Measurements from ENCODE around the gene ATG2A.

The ATG2A gene

DNA sequence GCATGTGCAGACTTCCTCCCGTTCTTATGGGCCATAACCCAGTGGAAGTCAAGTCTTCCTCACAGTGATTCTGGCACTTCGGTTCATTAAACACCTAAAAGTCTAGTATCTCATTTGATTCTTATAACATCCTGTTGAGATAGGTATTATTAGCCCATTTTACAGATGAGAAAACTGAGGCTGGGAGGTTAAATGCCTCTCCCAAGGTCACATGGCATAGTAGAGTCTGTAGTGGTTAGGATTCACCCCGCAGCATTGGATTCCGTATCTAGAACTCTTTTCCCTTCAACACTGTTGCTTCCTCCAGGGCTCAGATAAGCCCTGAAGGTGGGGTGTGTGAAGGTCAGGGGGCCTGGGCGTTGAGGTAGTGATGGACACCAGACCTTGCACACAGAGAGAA is 15.3 kb upstream of the ATG2A start:
- ATAC-seq (ENCODE audit: low read depth) (no peak), DNase-seq (ENCODE audit: low spot score in 2 of 2) (no peak)
- Mint-ChIP-seq H3K4me3 (no peak overlapping the region), H3K9me3 (no peaks in the 10 kb centered on the region), H3K27me3 (no peaks in the 10 kb centered on the region), H3K27ac (no peak overlapping the region), H3K36me3 (peaks cover 18% of the 10 kb centered on the region), H3K4me1 (no peaks in the 10 kb centered on the region)

DNA sequence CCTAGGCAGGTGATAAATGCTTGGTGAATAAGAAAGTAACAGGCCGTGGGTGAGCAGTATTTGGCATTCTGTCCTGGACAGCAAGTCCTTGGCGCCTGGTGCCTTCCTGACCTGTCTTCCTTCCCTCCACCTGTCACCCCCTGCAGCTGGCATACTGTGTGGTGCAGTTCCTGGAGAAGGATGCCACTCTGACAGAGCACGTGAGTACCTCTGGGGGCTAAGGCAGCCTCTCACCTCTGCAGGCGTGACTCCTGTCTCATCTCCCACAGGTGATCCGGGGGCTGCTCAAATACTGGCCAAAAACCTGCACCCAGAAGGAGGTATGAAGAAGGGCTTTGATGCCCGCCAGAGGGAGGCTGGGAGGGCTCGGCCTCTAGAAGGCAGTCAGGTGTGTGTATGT is 14.3 kb upstream of the ATG2A start:
- Mint-ChIP-seq H3K9me3 (no peaks in the 10 kb centered on the region), H3K27me3 (no peaks in the 10 kb centered on the region), H3K4me3 (no peak overlapping the region), H3K4me1 (no peaks in the 10 kb centered on the region), H3K27ac (no peak overlapping the region), H3K36me3 (peaks cover 18% of the 10 kb centered on the region)
- ATAC-seq (ENCODE audit: low read depth), result no peak
- DNase-seq (ENCODE audit: low spot score in 2 of 2), result no peak

GRCh38 chr11:64930340-64930739 is 13.3 kb upstream of the ATG2A start:
- DNase-seq (ENCODE audit: low spot score in 2 of 2) (no peak), ATAC-seq (ENCODE audit: low read depth) (no peak)
- Mint-ChIP-seq H3K27me3 (no peaks in the 10 kb centered on the region), H3K36me3 (peaks cover 18% of the 10 kb centered on the region), H3K27ac (no peak overlapping the region), H3K4me3 (no peak overlapping the region), H3K9me3 (no peaks in the 10 kb centered on the region), H3K4me1 (no peaks in the 10 kb centered on the region)

- Mint-ChIP-seq H3K9me3 (no peaks in the 10 kb centered on the region), H3K4me1 (peaks cover 4% of the 10 kb centered on the region), H3K27me3 (no peaks in the 10 kb centered on the region), H3K4me3 (no peak overlapping the region), H3K27ac (no peak overlapping the region), H3K36me3 (peaks cover 18% of the 10 kb centered on the region)
- DNase-seq (ENCODE audit: low spot score in 2 of 2) (no peak), ATAC-seq (ENCODE audit: low read depth) (no peak)
Measured at GRCh38 chr11:64929625-64930024, 12.6 kb upstream of the ATG2A start.

DNA sequence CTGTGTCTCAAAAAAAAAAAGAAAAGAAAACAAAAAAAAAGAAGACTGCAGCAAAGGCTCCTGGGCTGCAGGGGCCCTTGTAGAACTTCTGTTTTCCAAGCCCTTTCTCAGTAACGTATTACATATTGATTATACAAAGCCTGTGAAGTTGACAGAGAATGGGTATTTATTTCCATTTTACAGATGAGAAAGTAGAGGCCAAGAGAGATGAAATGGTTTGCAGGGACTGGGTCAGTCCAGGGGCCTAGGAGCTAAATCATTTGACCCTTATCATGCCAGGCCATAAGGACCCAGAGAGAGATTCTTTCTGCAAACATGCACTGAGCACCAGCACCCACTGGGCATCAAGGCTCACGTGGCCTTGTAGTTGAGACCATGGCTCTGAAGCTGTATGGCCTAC is 11.9 kb upstream of the ATG2A start:
- Mint-ChIP-seq H3K4me1 (peaks cover 7% of the 10 kb centered on the region), H3K27ac (no peak overlapping the region), H3K4me3 (no peak overlapping the region), H3K27me3 (no peaks in the 10 kb centered on the region), H3K36me3 (peaks cover 15% of the 10 kb centered on the region), H3K9me3 (no peaks in the 10 kb centered on the region)
- no peak for ATAC-seq (ENCODE audit: low read depth)
- no peak for DNase-seq (ENCODE audit: low spot score in 2 of 2)

DNA sequence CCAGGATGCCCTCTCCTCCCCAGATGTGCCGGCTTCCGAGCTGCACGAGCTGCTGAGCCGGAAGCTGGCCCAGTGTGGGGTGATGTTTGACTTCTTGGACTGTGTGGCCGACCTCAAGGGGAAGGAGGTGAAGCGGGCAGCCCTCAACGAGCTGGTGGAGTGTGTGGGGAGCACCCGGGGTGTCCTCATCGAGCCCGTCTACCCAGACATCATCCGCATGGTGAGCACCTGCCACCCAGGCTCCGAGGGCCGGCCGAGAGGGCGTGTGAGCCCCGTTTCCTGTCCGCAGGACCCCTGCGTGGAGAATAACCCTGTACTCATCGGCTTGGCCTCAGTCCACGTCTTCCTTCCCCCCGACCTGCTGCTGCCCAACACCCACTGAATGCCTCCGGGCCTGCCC is 9.7 kb upstream of the ATG2A start:
- H3K4me3 Mint-ChIP-seq, result peak overlapping the region; percentile 41
- H3K4me1 Mint-ChIP-seq, result peaks cover 9% of the 10 kb centered on the region
- H3K36me3 Mint-ChIP-seq, result peaks cover 4% of the 10 kb centered on the region
- H3K27me3 Mint-ChIP-seq, result no peaks in the 10 kb centered on the region
- H3K9me3 Mint-ChIP-seq, result no peaks in the 10 kb centered on the region
- DNase-seq (ENCODE audit: low spot score in 2 of 2) (no peak), ATAC-seq (ENCODE audit: low read depth) (no peak)
- no peak overlapping the region for H3K27ac Mint-ChIP-seq

GRCh38 chr11:64925536-64926436 is 8.8 kb upstream of the ATG2A start:
- DNase-seq (ENCODE audit: low spot score in 2 of 2) (no peak), ATAC-seq (ENCODE audit: low read depth) (no peak)
- Mint-ChIP-seq H3K9me3 (no peaks in the 10 kb centered on the region), H3K36me3 (peaks cover 4% of the 10 kb centered on the region), H3K27ac (no peak overlapping the region), H3K4me3 (peak overlapping the region; percentile 99), H3K27me3 (no peaks in the 10 kb centered on the region), H3K4me1 (peaks cover 9% of the 10 kb centered on the region)

DNA sequence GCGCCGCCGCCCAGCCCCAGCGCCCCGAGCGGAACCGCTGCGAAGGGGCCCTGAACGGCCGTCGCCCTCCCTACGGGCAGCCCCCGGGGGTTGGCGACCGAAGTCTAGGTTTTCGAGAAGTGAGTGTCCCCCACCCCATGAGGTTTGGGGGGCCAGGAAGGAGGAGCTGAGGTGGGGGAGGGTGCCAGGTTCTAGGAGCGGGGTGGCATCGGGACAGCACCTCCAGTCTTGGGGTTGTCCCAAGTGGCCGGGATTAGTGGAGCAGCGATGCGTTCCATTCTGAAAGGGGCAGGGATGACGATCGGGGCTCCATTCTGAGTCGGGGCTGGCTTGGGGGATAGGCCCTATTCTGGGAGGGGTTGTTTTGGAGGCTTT is 7.9 kb upstream of the ATG2A start:
- H3K36me3 Mint-ChIP-seq, result no peaks in the 10 kb centered on the region
- ATAC-seq (ENCODE audit: low read depth), result no peak
- H3K4me3 Mint-ChIP-seq, result peak overlapping the region; percentile 99
- no peaks in the 10 kb centered on the region for H3K27me3 Mint-ChIP-seq
- DNase-seq (ENCODE audit: low spot score in 2 of 2), result no peak
- peak overlapping the region; percentile 90 for H3K27ac Mint-ChIP-seq
- no peaks in the 10 kb centered on the region for H3K9me3 Mint-ChIP-seq
- H3K4me1 Mint-ChIP-seq, result peaks cover 9% of the 10 kb centered on the region

DNA sequence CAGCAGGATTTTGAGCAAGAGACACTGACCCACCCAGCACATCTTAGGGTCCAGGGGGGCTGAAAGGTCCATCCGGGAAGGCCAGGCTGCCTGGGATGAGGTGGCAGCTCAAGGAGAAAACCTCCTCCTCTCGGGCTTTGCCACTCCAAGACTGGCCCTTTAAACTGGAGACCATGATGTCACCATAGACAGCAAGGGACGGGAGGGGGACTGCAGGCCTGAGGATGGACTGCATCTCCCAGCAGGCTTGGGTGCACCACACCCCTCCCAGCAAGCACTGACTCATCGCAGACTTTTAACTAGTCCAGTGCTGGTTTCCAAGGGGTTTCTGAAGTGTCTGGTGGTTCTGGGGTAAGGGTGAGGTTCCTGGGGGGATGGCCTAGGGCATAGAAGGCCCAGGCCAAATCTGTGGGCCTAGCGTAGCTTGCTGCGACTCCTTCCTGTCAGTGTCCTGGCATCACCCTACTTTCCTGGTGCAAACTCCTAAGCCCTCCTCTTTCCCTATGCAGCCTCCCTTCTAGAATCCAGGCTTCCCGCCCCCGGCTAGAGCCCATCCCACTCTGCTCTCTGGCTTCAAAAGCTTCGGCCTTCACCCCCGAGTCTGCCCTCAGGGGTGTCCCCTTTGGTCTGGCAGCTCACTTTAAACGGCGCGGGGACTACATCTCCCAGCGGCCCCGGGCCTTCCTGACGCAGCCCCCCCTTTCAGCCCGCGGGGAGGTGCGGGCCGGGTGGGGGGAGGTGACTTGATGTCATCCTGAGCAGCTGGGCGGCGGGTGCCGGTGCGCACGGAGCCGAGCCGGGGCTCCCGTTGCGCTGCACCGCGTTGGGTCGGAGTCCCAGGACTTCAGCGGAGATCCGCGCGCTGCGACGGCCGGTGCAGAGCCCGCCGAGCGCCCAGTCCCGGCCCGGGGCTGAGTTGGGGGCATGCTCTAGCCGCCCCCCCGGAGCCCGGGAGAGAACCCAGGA is 7.2 kb upstream of the ATG2A start, which contains the start of gene PPP2R5B:
Gene PPP2R5B, plus strand, starts transcription at position 746 of the 966 bp plus-strand sequence. CDS start 1,046 bp downstream, outside the sequence.
- no peaks in the 10 kb centered on the region for H3K36me3 Mint-ChIP-seq
- H3K9me3 Mint-ChIP-seq, result no peaks in the 10 kb centered on the region
- peak; percentile 90 for ATAC-seq (ENCODE audit: low read depth)

DNA sequence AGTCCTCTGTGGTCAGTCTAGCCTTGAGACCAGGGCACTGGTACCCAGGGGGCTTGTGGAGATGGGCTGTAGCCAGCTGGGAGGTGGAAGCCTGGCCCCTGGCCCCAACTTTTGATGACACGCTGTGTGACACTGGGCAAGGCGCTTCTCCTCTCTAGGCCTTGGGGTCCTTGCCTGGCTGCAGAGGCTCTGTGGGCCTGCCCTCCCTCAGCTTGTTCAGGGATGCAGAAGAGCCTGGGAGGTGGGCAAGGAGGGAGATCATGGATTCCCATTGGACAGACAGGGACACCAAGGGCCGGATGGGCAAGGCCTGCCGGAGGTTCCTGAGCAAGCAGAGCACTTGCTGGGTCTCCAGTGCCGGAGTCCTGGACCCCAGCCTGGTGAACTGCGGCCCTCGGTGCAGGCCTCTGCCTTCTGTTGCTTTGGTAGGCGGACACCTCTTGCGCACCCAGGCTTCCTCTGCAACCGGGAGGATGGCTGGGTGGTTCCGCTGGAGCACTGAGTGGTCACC is 6.2 kb upstream of the ATG2A start:
- DNase-seq (ENCODE audit: low spot score in 2 of 2) (no peak), ATAC-seq (ENCODE audit: low read depth) (no peak)
- peaks cover 9% of the 10 kb centered on the region for H3K4me1 Mint-ChIP-seq
- H3K27me3 Mint-ChIP-seq, result no peaks in the 10 kb centered on the region
- no peaks in the 10 kb centered on the region for H3K9me3 Mint-ChIP-seq
- no peaks in the 10 kb centered on the region for H3K36me3 Mint-ChIP-seq
- peak overlapping the region; percentile 11 for H3K4me3 Mint-ChIP-seq
- no peak overlapping the region for H3K27ac Mint-ChIP-seq

More for the DNA sequence above, 7.2 kb upstream of the ATG2A start, which contains the start of gene PPP2R5B:
- peak within 1 kb of the TSS; percentile 90 for H3K27ac Mint-ChIP-seq
- DNase-seq (ENCODE audit: low spot score in 2 of 2), result peak; percentile 82
- peak within 1 kb of the TSS; percentile 99 for H3K4me3 Mint-ChIP-seq
- no peaks in the 10 kb centered on the region for H3K27me3 Mint-ChIP-seq
- H3K4me1 Mint-ChIP-seq, result peaks cover 9% of the 10 kb centered on the region

DNA sequence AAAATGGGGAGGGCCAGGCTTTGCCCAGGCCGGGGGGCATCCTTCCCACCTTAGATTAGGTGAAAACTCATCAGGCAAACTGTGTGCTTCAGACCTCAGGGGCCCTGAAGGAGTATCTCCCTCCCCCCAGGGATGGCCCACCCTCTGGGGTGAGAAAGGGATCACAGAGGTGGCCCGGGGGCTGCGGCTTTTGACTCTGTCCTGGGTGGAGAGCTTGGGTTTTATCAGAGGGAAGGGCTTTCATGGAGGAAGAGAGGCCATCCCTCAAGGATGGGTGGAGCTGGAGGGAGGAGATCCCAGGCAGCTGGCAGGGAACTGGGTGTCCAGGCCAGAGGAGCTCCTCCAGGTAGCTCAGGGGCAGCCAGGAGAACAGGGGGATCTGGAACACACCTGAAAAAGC is 4.4 kb upstream of the ATG2A start:
- H3K36me3 Mint-ChIP-seq, result no peaks in the 10 kb centered on the region
- ATAC-seq (ENCODE audit: low read depth) (no peak), DNase-seq (ENCODE audit: low spot score in 2 of 2) (no peak)
- no peaks in the 10 kb centered on the region for H3K27me3 Mint-ChIP-seq
- H3K4me1 Mint-ChIP-seq, result peaks cover 18% of the 10 kb centered on the region
- no peak overlapping the region for H3K27ac Mint-ChIP-seq
- H3K4me3 Mint-ChIP-seq, result no peak overlapping the region
- H3K9me3 Mint-ChIP-seq, result no peaks in the 10 kb centered on the region

- Mint-ChIP-seq H3K27ac (no peak overlapping the region), H3K36me3 (no peaks in the 10 kb centered on the region), H3K4me3 (no peak overlapping the region), H3K4me1 (peaks cover 23% of the 10 kb centered on the region), H3K9me3 (no peaks in the 10 kb centered on the region), H3K27me3 (no peaks in the 10 kb centered on the region)
- ATAC-seq (ENCODE audit: low read depth) (no peak), DNase-seq (ENCODE audit: low spot score in 2 of 2) (no peak)
Measured at GRCh38 chr11:64920124-64920523, 3.1 kb upstream of the ATG2A start.

DNA sequence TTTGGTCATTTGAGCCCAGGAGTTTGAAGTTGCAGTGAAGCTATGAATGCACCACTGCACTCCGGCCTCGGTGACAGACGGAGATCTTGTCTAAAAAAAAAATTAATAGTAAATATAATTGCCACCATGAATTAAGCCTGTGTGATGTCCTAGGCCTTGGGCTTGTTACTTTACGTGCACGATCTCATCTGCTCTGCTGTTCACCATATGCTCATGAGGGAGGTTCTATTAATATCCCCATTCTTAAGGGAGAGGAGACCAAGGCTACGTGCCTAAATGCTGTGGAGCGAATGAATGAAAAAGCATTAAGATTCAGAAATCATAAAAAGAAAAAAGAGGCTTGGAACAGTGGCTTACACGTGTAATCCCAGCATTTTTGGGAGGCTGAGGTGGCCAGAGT is 2.6 kb upstream of the ATG2A start:
- H3K36me3 Mint-ChIP-seq, result no peaks in the 10 kb centered on the region
- DNase-seq (ENCODE audit: low spot score in 2 of 2) (no peak), ATAC-seq (ENCODE audit: low read depth) (no peak)
- H3K27ac Mint-ChIP-seq, result no peak overlapping the region
- no peaks in the 10 kb centered on the region for H3K27me3 Mint-ChIP-seq
- H3K9me3 Mint-ChIP-seq, result no peaks in the 10 kb centered on the region
- H3K4me3 Mint-ChIP-seq, result no peak overlapping the region
- H3K4me1 Mint-ChIP-seq, result peaks cover 21% of the 10 kb centered on the region

- Mint-ChIP-seq H3K4me3 (peak overlapping the region; percentile 84), H3K27ac (peak overlapping the region; percentile 94), H3K27me3 (no peaks in the 10 kb centered on the region), H3K4me1 (peaks cover 15% of the 10 kb centered on the region), H3K9me3 (no peaks in the 10 kb centered on the region), H3K36me3 (peaks cover under 1% of the 10 kb centered on the region)
- no peak for DNase-seq (ENCODE audit: low spot score in 2 of 2)
- no peak for ATAC-seq (ENCODE audit: low read depth)
Measured at GRCh38 chr11:64918017-64918416, 1.0 kb upstream of the ATG2A start.
